GM13977 (cell line): ENCODE measurements around the gene E2F1.

Experiments
- DNase-seq: peaks from one replicate; pipeline ENCODE4 v3.0.0; 2012; ENCODE audit warnings: low spot score
- CTCF ChIP-seq: IDR thresholded peaks from 2 replicates; pipeline ENCODE4 v1.5.1; 2012; ENCODE audit warnings: mild to moderate bottlenecking, control low read depth; ENCODE audit not compliant: insufficient read depth; ENCODE audit errors: extremely low read depth, missing control alignments
- in situ Hi-C: fragments of 300-500 bp; cut with MboI; formaldehyde crosslinking; loops from one replicate; pipeline ENCODE4 v1.12.0; 2022; ENCODE audit warnings: low sequenced_read_pairs, low pct_unique_long_range_greater_than_20kb, mixed read lengths, inconsistent platforms; ENCODE audit not compliant: unreplicated experiment

E2F1 gene

GRCh38 chr20:33721391-33722140, 35.4 kb upstream of the E2F1 start:
- in situ Hi-C loops = no loop called here
- no peak for TF ChIP-seq CTCF
- DNase-seq = no peak

- peak; percentile 97 for DNase-seq
- no peak for TF ChIP-seq CTCF
- in situ Hi-C loops = no loop called here
Measured at GRCh38 chr20:33719989-33720709, 34.0 kb upstream of the E2F1 start, which contains the start of gene PXMP4. PXMP4 (minus strand) TSS chr20:33720310; CDS start chr20:33720207, 103 bp downstream.

- no peak for DNase-seq
- TF ChIP-seq CTCF = no peak
Measured at GRCh38 chr20:33719277-33719988, 33.2 kb upstream of the E2F1 start.

GRCh38 chr20:33716498-33716897, 30.3 kb upstream of the E2F1 start:
- no peak for TF ChIP-seq CTCF
- no peak for DNase-seq
- in situ Hi-C loops = no loop called here

More at GRCh38 chr20:33719277-33719988, 33.2 kb upstream of the E2F1 start:
- in situ Hi-C loops = no loop called here

- TF ChIP-seq CTCF = no peak
Measured at GRCh38 chr20:33713865-33714367, 27.7 kb upstream of the E2F1 start.

GRCh38 chr20:33711446-33711738, 25.2 kb upstream of the E2F1 start:
- no peak for TF ChIP-seq CTCF
- DNase-seq = no peak
- in situ Hi-C loops = no loop called here

More at GRCh38 chr20:33713865-33714367, 27.7 kb upstream of the E2F1 start:
- in situ Hi-C loops = no loop called here
- DNase-seq = no peak
